Gastrocnemius medialis (tissue), 4 donors: Measurements from ENCODE around the gene SEMG1. TPM values are rescaled to one million over a fixed set of nuclear protein-coding genes. Genes with fewer than 3 reads are reported as not detected.

Experiments used
- ATAC-seq, 2 donors: fragments of 150-250 bp; one replicate each; pipeline ENCODE4 v1.9.1; 2016
- DNase-seq, 2 donors: peaks; one replicate each; pipeline ENCODE4 v3.0.0-alpha.2; 2019
- H3K27ac ChIP-seq, 4 donors: fragments of 200-600 bp; sonication (generic); 1 replicate in 1 of 4; 2 replicates in 3 of 4; pipeline ENCODE4 v1.5.1; 2016 to 2018; ENCODE audit warnings: mild to moderate bottlenecking in 2 of 4, moderate library complexity in 1 of 4
- H3K27me3 ChIP-seq, 3 donors: fragments of 200-600 bp; sonication (generic) in 2 of 3; 1 replicate in 1 of 3; 2 replicates in 2 of 3; pipeline versions ENCODE4 v1.5.1 to v1.6.0; 2016 to 2019; ENCODE audit warnings: mild to moderate bottlenecking in 1 of 3, moderate library complexity in 1 of 3
- H3K36me3 ChIP-seq, 2 donors: fragments of 200-600 bp; sonication (generic) in 1 of 2; one replicate each; pipeline ENCODE4 v1.5.1; 2017 to 2018
- H3K4me1 ChIP-seq, 2 donors: fragments of 200-600 bp; sonication (generic) in 1 of 2; one replicate each; pipeline ENCODE4 v1.5.1; 2016 to 2017; ENCODE audit warnings: mild to moderate bottlenecking in 2 of 2
- H3K4me3 ChIP-seq, 4 donors: fragments of 200-600 bp; sonication (generic) in 3 of 4; 1 replicate in 1 of 4; 2 replicates in 3 of 4; pipeline ENCODE4 v1.5.1; 2016 to 2019; ENCODE audit warnings: mild to moderate bottlenecking in 2 of 4
- H3K9me3 ChIP-seq, 3 donors: fragments of 200-600 bp; sonication (generic) in 2 of 3; 1 replicate in 1 of 3; 2 replicates in 2 of 3; pipeline ENCODE4 v1.5.1; 2016 to 2019
- POLR2A ChIP-seq, 2 donors: fragments of 450-650 bp; IDR thresholded peaks; one replicate each; pipeline ENCODE4 v1.6.1; 2017; ENCODE audit warnings: antibody characterized with exemption in 2 of 2, mild to moderate bottlenecking in 2 of 2, moderate library complexity in 2 of 2
- in situ Hi-C, 4 donors: fragments of 200-750 bp; cut with MboI; loops; one replicate each; pipeline versions ENCODE4 v1.15.0 to v1.8.0; 2017; ENCODE audit warnings: low sequenced_read_pairs in 4 of 4
- intact Hi-C: fragments of 100-400 bp; cut with DNase I; formaldehyde crosslinking; loops from one replicate; pipeline ENCODE4 v1.15.1; 2023; ENCODE audit warnings: low total_unique reads
- total RNA-seq, 4 donors: library from RNA; depleted of rRNA; stranded (reverse); fragments of >200 nt; gene quantifications; one replicate each; pipeline versions ENCODE4 v1.1.0 to v1.2.3, GENCODE V29; 2016
- TF ChIP-seq, protein P1 (sequence below), 5 experiments: fragments of 450-650 bp in 3 of 5; fragments of 200-600 bp in 2 of 5; sonication (generic) in 2 of 5; IDR thresholded peaks in 4 of 5; conservative IDR thresholded peaks in 1 of 5; 1 replicate in 4 of 5; 2 replicates in 1 of 5; pipeline ENCODE4 v1.5.1; 2016 to 2019; ENCODE audit warnings: antibody characterized with exemption in 5 of 5, mild to moderate bottlenecking in 3 of 5, moderate library complexity in 3 of 5

The SEMG1 gene
- total RNA-seq, 4 donors from 2014 or later = not detected

DNA sequence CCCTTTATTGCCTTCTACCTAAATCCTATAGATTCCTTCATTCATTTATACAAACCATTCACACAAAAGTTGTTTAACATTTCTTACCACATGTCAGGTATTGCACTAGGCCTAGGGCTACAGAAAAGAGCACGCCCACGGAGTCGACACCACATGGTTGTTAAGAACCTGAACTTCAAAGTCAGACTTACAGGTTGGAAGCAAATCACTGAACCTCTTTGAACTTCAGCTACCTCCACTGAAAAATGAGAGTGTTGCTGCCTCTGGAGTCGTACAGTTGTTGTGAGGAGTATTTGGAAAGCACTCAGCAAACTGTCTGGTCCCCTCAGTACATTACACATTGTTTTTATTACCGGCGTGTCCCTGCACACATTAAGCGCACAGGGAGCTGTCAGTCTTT lies 50.9 kb downstream of the SEMG1 start:
- no peak for DNase-seq
- H3K9me3 ChIP-seq = no peaks in the 10 kb centered on the region
- intact Hi-C loops = no loop called here
- H3K4me1 ChIP-seq = peaks cover 5 to 15% of the 10 kb centered on the region in 2 donors
- no peak overlapping the region for H3K4me3 ChIP-seq
- H3K36me3 ChIP-seq = no peaks in the 10 kb centered on the region
- TF ChIP-seq, protein P1, sequence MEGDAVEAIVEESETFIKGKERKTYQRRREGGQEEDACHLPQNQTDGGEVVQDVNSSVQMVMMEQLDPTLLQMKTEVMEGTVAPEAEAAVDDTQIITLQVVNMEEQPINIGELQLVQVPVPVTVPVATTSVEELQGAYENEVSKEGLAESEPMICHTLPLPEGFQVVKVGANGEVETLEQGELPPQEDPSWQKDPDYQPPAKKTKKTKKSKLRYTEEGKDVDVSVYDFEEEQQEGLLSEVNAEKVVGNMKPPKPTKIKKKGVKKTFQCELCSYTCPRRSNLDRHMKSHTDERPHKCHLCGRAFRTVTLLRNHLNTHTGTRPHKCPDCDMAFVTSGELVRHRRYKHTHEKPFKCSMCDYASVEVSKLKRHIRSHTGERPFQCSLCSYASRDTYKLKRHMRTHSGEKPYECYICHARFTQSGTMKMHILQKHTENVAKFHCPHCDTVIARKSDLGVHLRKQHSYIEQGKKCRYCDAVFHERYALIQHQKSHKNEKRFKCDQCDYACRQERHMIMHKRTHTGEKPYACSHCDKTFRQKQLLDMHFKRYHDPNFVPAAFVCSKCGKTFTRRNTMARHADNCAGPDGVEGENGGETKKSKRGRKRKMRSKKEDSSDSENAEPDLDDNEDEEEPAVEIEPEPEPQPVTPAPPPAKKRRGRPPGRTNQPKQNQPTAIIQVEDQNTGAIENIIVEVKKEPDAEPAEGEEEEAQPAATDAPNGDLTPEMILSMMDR (IDR thresholded peaks at IDR 0.05 in 4 of 5, conservative IDR thresholded peaks at IDR 0.05 in 1 of 5) = no peak
- no peak for TF ChIP-seq POLR2A (IDR thresholded peaks at IDR 0.05)
- no peak overlapping the region for H3K27ac ChIP-seq
- peaks cover 0 to 3% (median 0%) of the 10 kb centered on the region in 3 donors for H3K27me3 ChIP-seq
- in situ Hi-C loops = no loop called here
- ATAC-seq = no peak

- no peaks in the 10 kb centered on the region for H3K36me3 ChIP-seq
- no peak overlapping the region for H3K4me3 ChIP-seq
- H3K9me3 ChIP-seq = no peaks in the 10 kb centered on the region
- no peak overlapping the region for H3K27ac ChIP-seq
- H3K4me1 ChIP-seq = peaks cover 5 to 15% of the 10 kb centered on the region in 2 donors
- ATAC-seq (no peak), DNase-seq (no peak)
- TF ChIP-seq POLR2A (IDR thresholded peaks at IDR 0.05) = no peak
- TF ChIP-seq, protein P1 (IDR thresholded peaks at IDR 0.05 in 4 of 5, conservative IDR thresholded peaks at IDR 0.05 in 1 of 5) = no peak
- H3K27me3 ChIP-seq = peaks cover 0 to 3% (median 0%) of the 10 kb centered on the region in 3 donors
- in situ Hi-C loops (no loop called here), intact Hi-C loops (no loop called here)
These were observed 51.4 kb downstream of the SEMG1 start for GRCh38 chr20:45258259-45258658.

DNA sequence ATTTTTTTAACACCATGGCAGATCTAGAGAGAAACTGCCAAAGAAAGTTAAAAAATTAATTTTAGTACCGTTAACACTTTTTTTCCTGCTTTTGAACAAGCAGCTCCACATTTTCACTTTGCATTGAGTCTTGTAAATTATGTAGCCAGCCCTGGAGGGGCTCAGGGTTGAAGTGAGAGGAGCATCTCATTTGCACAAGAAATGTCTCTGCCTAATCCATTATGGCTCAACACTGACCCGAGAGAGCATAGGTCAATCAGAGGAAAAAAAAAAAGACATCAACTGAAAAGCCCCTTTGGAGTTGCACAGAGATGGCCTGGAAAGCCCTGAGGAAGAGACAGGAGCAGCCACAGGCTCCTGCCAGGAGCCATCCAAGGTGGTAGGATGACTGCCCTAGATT lies 51.8 kb downstream of the SEMG1 start:
- H3K4me1 ChIP-seq = peaks cover 5 to 15% of the 10 kb centered on the region in 2 donors
- no peak for DNase-seq
- no peaks in the 10 kb centered on the region for H3K36me3 ChIP-seq
- no peak overlapping the region for H3K4me3 ChIP-seq
- no peak for TF ChIP-seq POLR2A (IDR thresholded peaks at IDR 0.05)
- TF ChIP-seq, protein P1 (IDR thresholded peaks at IDR 0.05 in 4 of 5, conservative IDR thresholded peaks at IDR 0.05 in 1 of 5) = no peak
- intact Hi-C loops = no loop called here
- peaks cover 0 to 3% (median 0%) of the 10 kb centered on the region in 3 donors for H3K27me3 ChIP-seq
- no peak overlapping the region for H3K27ac ChIP-seq
- H3K9me3 ChIP-seq = no peaks in the 10 kb centered on the region
- no peak for ATAC-seq
- in situ Hi-C loops = no loop called here

Other genes with a start within 250 kb of the SEMG1 start
- 10 to 100 TPM in 3 of 4 donors, 1 to 10 TPM in 1; 9.8 to 19.2 (median 17.0) TPM for gene TOMM34, start 246.6 kb upstream of the SEMG1 start, total RNA-seq
- 1 to 10 TPM; 4.5 to 6.4 (median 5.5) TPM for gene STK4, start 240.5 kb upstream of the SEMG1 start, total RNA-seq
- gene KCNS1, start 105.9 kb upstream of the SEMG1 start, total RNA-seq = not detected
- gene WFDC5, start 91.9 kb upstream of the SEMG1 start, total RNA-seq = not detected
- gene WFDC12, start 82.6 kb upstream of the SEMG1 start, total RNA-seq = not detected
- gene PI3, start 32.1 kb upstream of the SEMG1 start, total RNA-seq = 1 to 10 TPM in 1 of 4 donors, not detected in 3; 1.4 TPM
- not detected for gene SEMG2, start 14.3 kb downstream of the SEMG1 start, total RNA-seq
- gene SLPI, start 47.5 kb downstream of the SEMG1 start, total RNA-seq = 1,000 to 10,000 TPM in 1 of 4 donors, 100 to 1,000 TPM in 3; 194 to 1,792 (median 504) TPM
- not detected for gene RBPJL, start 99.8 kb downstream of the SEMG1 start, total RNA-seq
- not detected for gene MATN4, start 101.3 kb downstream of the SEMG1 start, total RNA-seq
- gene SDC4, start 141.4 kb downstream of the SEMG1 start, total RNA-seq = 100 to 1,000 TPM in 2 of 4 donors, 10 to 100 TPM in 2; 50.4 to 168 (median 97.8) TPM
- 10 to 100 TPM; 34.0 to 59.5 (median 43.7) TPM for gene SYS1, start 156.1 kb downstream of the SEMG1 start, total RNA-seq
- gene TP53TG5, start 171.3 kb downstream of the SEMG1 start, total RNA-seq = not detected
- 100 to 1,000 TPM in 3 of 4 donors, 10 to 100 TPM in 1; 99.5 to 155 (median 121) TPM for gene DBNDD2, start 201.3 kb downstream of the SEMG1 start, total RNA-seq
- 100 to 1,000 TPM in 1 of 4 donors, 10 to 100 TPM in 3; 45.9 to 118 (median 94.2) TPM for gene PIGT, start 209.1 kb downstream of the SEMG1 start, total RNA-seq